ENCODE measurements around the gene CCP110. TPM values are rescaled to one million over a fixed set of nuclear protein-coding genes. Genes with fewer than 3 reads are reported as not detected.

The CCP110 gene
- polyA plus RNA-seq, 1 donor (not counting 4 experiments of a cell fraction or from before 2014, with no cell fraction given), result 5.5 TPM

DNA sequence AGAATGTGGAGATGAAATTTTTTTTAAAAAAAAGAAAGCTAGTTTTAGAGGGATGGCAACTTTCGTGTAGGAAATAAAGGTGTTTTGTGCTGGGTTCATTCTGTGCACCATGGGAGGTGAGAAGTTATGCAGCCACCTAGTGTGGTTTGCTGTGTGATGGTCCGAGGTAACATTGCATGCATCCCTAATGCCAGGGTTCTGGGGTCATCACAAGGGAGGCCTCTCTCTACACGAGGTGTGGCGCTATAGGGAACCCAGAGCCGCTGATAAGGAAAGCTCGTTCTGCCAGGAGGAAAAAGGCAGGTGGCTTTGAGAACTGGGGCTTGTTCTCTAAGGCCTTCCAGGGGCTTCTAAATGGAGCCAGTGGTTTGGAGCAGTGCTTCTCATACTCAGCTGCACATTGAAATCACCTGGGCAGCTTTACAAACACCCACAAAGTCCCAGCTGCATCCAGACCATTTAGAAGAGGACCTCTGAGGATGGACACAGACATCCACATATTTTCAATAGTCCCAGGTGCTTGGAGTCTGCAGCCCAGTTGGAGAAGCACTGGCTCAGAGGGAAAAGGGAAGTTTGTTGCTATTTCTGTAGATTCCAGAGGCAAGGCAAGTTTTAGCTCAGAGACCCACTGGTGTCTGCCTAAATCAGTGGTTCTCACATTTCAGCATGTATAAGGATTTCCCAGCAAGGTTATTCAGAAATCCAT, 75.2 kb downstream of the CCP110 start:
- H2AFZ ChIP-seq (ENCODE audit: control insufficient read depth, low read length), result no peak overlapping the region
- H3K4me2 ChIP-seq (ENCODE audit: control insufficient read depth, extremely low read depth, insufficient read depth, low read depth, low read length), result no peak overlapping the region
- H4K20me1 ChIP-seq (ENCODE audit: control insufficient read depth, extremely low read depth, insufficient read depth, low read length), result no peaks in the 10 kb centered on the region
- H3K4me3 ChIP-seq (ENCODE audit: control insufficient read depth in 2 of 3, extremely low read depth in 1 of 3, insufficient read depth in 2 of 3, low read depth in 1 of 3, low read length in 3 of 3), result no peak overlapping the region
- no peaks in the 10 kb centered on the region for H3K9me1 ChIP-seq (ENCODE audit: control insufficient read depth, extremely low read depth, insufficient read depth, low read length)
- no peak overlapping the region for H3K9ac ChIP-seq (ENCODE audit: control insufficient read depth, extremely low read depth, insufficient read depth, low read length)
- no peaks in the 10 kb centered on the region for H3K79me2 ChIP-seq (ENCODE audit: control insufficient read depth, insufficient read depth, low read length)
- H3K4me1 ChIP-seq (ENCODE audit: control insufficient read depth, extremely low read depth, insufficient read depth, low read length), result peaks cover 10% of the 10 kb centered on the region
- H3K27ac ChIP-seq (ENCODE audit: control insufficient read depth, insufficient read depth, low read length), result no peak overlapping the region
- dilution Hi-C loops (cut with MboI; ENCODE audit: extremely low pct_ligation_motif_present, low sequenced_read_pairs), result no loop called here
- no peaks in the 10 kb centered on the region for H3K27me3 ChIP-seq (ENCODE audit: control insufficient read depth, extremely low read depth, insufficient read depth, low read length)
- DNase-seq (ENCODE audit: low read depth, low spot score) (no peak), FAIRE-seq (no peak)
- H3K36me3 ChIP-seq (ENCODE audit: control insufficient read depth in 2 of 2, extremely low read depth in 1 of 2, insufficient read depth in 2 of 2, low read length in 2 of 2), result peaks cover 1 to 11% of the 10 kb centered on the region in 2 experiments
- H3K9me3 ChIP-seq (ENCODE audit: control insufficient read depth, low read depth, low read length), result no peaks in the 10 kb centered on the region
- TF ChIP-seq, protein P1, sequence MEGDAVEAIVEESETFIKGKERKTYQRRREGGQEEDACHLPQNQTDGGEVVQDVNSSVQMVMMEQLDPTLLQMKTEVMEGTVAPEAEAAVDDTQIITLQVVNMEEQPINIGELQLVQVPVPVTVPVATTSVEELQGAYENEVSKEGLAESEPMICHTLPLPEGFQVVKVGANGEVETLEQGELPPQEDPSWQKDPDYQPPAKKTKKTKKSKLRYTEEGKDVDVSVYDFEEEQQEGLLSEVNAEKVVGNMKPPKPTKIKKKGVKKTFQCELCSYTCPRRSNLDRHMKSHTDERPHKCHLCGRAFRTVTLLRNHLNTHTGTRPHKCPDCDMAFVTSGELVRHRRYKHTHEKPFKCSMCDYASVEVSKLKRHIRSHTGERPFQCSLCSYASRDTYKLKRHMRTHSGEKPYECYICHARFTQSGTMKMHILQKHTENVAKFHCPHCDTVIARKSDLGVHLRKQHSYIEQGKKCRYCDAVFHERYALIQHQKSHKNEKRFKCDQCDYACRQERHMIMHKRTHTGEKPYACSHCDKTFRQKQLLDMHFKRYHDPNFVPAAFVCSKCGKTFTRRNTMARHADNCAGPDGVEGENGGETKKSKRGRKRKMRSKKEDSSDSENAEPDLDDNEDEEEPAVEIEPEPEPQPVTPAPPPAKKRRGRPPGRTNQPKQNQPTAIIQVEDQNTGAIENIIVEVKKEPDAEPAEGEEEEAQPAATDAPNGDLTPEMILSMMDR (optimal IDR thresholded peaks at IDR 0.05 in 1 of 3, IDR thresholded peaks at IDR 0.05 in 1 of 3, conservative IDR thresholded peaks at IDR 0.05 in 1 of 3; ENCODE audit: extremely low read depth in 1 of 3, insufficient read depth in 2 of 3, low read length in 3 of 3), result no peak
- TF ChIP-seq EZH2 (IDR thresholded peaks at IDR 0.05; ENCODE audit: low read length), result no peak

DNA sequence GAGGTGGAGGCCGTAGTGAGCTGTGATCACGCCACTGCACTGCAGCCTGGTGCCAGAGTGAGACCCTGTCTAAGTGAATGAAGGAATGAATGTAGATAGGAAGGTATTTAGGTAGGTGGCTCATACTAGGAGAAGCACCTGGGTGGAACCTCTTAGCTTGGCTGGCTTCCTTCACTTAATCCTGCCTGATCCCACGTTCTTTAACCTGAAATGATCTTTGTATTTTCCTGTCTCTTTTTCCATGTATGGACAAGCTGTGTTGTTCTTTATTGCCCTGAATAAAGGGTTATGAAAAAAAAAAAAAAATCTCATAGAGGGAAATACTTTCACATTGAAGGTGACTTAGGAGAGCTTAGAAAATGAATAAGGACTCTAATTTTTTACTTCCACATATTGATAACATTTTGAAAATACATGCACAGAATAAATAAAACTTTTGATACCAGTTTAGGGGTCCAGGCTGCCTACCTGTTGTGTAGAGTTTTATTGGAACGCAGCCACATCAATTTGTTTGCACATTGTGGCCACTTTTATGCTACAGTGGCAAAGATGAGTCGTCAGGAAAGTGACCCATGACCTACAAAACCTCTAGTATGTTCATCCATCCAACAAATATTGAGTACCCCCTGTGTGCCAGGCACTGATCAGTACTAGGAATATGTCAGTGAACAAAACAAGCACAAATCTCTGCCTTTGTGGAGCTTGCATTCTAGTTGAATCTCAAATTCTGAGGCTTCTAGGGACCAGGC, 76.4 kb downstream of the CCP110 start:
- Histone ChIP-seq H2AFZ (ENCODE audit: control insufficient read depth, low read length) (no peak overlapping the region), H3K79me2 (ENCODE audit: control insufficient read depth, insufficient read depth, low read length) (no peaks in the 10 kb centered on the region), H3K36me3 (ENCODE audit: control insufficient read depth in 2 of 2, extremely low read depth in 1 of 2, insufficient read depth in 2 of 2, low read length in 2 of 2) (peaks cover 1 to 11% of the 10 kb centered on the region in 2 experiments), H3K9ac (ENCODE audit: control insufficient read depth, extremely low read depth, insufficient read depth, low read length) (no peak overlapping the region), H3K4me2 (ENCODE audit: control insufficient read depth, extremely low read depth, insufficient read depth, low read depth, low read length) (no peak overlapping the region), H3K4me3 (ENCODE audit: control insufficient read depth in 2 of 3, extremely low read depth in 1 of 3, insufficient read depth in 2 of 3, low read depth in 1 of 3, low read length in 3 of 3) (no peak overlapping the region), H3K27me3 (ENCODE audit: control insufficient read depth, extremely low read depth, insufficient read depth, low read length) (no peaks in the 10 kb centered on the region), H4K20me1 (ENCODE audit: control insufficient read depth, extremely low read depth, insufficient read depth, low read length) (no peaks in the 10 kb centered on the region), H3K9me3 (ENCODE audit: control insufficient read depth, low read depth, low read length) (no peaks in the 10 kb centered on the region), H3K27ac (ENCODE audit: control insufficient read depth, insufficient read depth, low read length) (no peak overlapping the region), H3K9me1 (ENCODE audit: control insufficient read depth, extremely low read depth, insufficient read depth, low read length) (no peaks in the 10 kb centered on the region), H3K4me1 (ENCODE audit: control insufficient read depth, extremely low read depth, insufficient read depth, low read length) (peaks cover 7% of the 10 kb centered on the region)
- dilution Hi-C loops (cut with MboI; ENCODE audit: extremely low pct_ligation_motif_present, low sequenced_read_pairs), result no loop called here
- TF ChIP-seq EZH2 (IDR thresholded peaks at IDR 0.05; ENCODE audit: low read length), result no peak
- TF ChIP-seq, protein P1 (optimal IDR thresholded peaks at IDR 0.05 in 1 of 3, IDR thresholded peaks at IDR 0.05 in 1 of 3, conservative IDR thresholded peaks at IDR 0.05 in 1 of 3; ENCODE audit: extremely low read depth in 1 of 3, insufficient read depth in 2 of 3, low read length in 3 of 3), result no peak
- FAIRE-seq (no peak), DNase-seq (ENCODE audit: low read depth, low spot score) (no peak)
